GM21528 (cell line): ENCODE measurements around the gene MGAM2.

ENCODE experiments used
- ATAC-seq: cut with Tn5 transposase; IDR thresholded peaks from one replicate; pipeline ENCODE4 v1.9.1; 2021; ENCODE audit warnings: mild to moderate bottlenecking, moderate library complexity; ENCODE audit not compliant: unreplicated experiment, low FRiP score

MGAM2 gene

DNA sequence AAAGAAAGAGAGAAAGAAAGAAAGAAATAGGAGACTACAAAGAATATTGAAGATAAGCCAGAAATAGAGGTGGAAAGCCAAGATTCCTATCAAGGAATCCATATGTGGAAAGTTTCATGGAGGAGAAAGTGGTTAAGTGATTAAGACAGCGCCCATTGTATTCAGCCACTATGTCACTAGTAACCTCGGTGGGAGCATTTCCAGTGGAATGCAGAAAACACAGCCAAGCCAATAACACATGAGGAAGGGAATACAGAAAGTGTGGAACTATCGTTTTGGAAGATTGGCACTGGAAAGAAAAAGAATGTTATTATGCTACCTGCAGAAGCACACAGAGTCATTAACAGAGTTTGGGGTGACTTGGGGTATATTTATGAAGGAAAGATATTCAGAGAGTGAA, 2.7 kb downstream of the MGAM2 start:
- ATAC-seq, result no peak

DNA sequence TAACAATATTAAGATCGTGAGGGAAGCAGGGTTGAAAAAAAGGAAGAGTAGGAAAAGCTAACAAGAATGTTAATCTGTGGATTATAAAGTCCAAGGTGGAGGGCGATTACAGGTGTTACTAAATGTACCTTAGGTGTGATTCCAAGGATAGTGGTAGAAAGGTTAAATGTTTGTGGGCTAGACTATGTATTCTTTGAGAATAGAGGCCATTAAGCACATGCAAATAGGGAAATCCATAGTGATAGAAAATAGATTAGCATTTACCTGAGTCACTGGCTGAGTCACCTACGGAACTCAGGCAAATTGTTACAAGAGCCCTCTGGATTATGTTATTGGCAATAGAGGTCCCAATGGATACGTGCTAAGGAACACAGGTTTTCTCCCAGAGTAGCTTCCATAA, 9.0 kb downstream of the MGAM2 start:
- no peak for ATAC-seq

DNA sequence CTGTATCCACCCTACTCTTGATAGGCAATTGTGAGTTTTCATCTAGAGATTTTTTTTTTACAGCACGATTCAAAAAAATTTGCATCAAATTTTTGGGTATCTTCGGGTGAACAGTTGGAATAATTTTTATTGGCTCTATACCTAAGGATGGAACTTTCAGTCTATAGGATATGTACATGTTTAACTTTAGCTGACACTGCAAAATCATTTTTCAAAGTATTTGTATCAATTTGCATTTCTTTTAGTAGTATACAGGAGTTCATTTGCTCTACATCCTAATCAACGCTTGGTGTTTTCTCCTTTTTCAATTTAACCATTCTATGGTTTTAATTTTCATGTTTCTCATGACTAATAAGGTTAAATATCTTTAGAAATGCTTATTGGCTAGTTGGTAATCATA, 11.7 kb downstream of the MGAM2 start:
- ATAC-seq, result no peak

DNA sequence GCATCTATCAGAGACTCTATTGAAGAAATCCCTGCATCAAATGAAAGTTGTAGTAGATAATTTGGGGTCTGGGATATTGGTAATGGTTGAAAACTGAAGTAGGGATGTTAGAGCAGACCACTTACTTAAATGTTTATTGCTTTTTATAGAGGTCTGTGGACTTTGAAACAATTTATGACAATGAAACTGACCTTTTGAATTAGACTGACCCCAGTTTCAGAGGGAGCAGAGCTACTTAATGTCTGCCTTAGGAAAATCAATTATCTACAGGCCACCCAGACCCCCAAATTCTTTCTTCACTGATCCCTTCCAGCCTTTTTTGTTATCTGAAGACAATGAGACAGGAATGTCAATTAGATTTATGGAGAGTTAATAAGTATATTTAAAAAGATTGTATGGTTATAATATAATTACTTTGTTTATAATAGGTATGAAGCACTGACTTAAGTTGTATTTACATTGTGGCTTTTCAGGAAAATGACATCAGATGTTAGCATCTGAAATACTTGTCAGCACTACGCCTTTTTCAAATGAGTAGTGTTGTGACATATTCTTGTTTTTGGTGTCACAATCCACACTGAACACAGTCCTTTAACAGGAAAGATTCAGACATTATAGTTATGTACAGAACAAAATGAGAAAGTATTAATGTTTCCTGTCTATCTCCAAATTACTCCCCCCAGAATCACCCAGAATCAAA, 13.9 kb downstream of the MGAM2 start:
- ATAC-seq, result no peak

DNA sequence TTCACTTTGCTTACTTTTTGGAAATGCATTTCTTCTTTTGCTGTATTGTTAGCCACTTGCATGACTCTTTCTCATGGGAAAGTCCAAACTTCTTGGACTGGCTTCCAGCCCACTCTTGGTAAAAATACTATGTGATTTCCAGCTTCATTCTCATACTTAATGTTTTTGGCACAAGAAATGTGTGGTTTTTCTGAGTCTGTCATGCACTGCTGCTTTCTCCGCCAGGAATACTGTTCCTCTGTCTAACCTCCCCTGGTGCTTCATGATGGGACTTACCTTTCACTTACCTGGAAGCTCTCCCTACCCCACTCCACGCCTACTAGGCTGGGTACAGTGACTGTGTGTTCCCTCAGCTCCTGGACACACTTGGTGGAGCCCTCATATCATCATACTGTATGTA, 18.7 kb downstream of the MGAM2 start:
- ATAC-seq, result no peak

DNA sequence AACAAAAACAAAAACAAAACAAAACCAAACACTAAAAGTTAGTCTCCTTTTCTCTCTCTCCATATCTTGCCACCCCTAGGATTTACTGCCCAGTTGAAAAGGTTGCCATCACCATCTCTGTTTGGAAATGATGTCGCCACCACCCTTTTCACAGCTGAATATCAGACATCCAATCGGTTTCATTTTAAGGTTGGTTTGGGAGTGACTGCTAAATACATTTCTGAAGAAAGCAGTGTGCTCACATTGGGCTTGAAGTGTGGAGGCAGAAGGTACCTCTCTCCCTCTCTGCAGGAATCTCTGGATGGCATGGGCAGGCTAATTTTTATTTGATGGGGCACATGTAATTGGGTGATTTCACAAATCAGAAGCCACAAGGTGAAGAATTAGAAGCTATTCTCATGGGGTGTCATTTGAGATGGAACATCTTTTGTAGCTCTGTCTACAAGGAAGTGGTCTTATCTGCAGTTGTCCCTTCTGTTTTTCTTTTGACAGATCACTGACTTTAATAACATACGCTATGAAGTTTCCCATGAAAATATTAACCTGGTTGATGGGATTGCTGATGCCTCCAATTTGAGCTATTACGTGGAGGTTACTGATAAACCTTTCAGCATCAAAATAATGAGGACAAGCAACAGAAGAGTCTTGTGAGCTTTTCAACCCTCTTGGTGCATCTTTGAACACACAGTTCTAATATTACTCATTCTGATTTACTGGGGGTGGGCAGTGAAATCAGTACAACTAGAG, 20.1 kb downstream of the MGAM2 start:
- no peak for ATAC-seq

DNA sequence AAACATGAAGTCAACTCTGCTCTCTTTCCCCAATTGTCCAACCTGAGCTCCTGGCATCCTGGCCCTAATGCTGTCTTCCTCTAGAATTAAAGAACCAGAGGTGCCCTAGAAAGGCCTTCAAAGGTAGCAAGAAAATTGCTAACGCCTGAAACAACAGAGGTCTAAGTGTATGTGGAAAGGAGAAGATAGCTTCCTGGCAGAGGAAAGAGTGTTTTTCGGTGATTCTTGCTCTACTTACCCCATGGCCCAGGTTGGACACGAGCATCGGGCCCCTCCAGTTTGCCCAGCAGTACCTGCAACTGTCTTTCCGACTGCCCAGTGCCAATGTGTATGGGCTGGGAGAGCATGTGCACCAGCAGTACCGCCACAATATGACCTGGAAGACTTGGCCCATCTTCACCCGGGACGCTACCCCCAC, 22.2 kb downstream of the MGAM2 start:
- ATAC-seq, result no peak

DNA sequence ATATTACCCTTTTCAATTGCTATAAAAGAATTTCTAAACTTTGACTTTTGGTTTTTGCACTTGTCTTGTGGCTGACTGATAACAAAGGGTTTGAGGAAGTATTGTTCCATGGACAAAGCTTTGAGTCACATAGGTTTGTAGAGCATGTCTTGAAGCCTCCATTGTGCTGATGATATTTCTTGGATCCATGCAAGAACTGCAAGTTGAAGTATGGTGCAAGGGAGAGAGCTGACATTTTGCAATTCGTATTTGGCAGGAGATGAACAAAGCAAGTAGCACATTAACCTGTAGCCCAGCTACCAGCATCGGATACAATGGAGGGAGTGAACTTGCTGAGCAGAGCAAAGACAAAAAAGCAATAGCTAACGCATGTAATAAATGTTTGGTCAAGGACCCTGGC, 23.4 kb downstream of the MGAM2 start:
- no peak for ATAC-seq

DNA sequence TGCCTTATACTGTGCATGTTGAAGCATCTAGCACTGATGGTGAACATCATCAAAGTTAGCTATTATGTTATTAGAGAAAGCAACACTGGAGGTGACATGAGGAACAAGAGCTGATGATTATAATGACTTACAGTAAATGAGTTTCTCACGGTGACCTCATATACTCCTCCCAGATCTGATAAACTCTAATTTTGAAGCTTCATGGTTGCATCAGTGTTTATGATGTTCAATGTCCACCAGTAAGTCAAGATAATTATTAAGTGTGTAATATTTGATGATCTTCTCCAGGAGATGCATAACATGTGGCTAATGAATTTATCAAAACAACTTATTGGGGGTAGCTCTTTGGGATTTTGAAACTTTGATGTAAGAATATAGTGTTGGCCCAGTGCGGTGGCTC, 27.5 kb downstream of the MGAM2 start:
- no peak for ATAC-seq

DNA sequence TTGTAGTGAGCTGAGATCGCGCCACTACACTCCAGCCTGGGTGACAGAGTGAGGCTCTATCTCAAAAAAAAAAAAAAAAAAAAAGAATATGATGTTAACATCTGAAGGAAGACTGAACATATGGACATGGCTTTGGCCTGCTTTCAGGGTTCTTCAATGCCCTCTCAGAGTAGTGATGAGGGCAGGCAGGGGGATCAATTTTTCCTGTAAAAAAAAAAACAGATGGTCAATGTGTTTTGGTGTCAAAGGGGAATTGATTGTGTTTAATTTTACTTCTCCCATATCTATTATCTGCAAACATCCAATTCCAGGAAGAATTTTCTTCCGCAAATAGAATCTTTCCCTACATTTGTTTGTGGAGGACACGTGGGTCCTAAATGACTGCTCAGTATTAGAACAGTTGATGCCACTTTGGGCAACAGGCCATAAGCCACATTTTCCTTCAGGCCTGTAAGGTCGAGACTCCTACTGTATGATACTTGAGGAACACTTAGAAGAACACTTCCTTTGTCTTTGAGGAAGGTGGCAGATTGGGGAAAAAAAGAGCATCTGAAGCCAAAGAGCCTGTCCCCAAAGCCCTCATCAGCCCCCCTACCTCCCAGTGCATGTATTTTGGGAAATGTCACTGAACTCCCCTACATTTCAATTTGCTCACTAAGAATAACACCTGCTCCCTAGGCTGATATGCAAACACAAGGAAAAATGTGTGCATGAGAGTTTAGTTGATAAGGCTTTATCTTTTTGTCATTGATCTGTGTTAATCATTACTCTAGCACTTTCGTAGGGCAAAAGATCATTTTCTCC, 28.3 kb downstream of the MGAM2 start:
- ATAC-seq, result no peak

DNA sequence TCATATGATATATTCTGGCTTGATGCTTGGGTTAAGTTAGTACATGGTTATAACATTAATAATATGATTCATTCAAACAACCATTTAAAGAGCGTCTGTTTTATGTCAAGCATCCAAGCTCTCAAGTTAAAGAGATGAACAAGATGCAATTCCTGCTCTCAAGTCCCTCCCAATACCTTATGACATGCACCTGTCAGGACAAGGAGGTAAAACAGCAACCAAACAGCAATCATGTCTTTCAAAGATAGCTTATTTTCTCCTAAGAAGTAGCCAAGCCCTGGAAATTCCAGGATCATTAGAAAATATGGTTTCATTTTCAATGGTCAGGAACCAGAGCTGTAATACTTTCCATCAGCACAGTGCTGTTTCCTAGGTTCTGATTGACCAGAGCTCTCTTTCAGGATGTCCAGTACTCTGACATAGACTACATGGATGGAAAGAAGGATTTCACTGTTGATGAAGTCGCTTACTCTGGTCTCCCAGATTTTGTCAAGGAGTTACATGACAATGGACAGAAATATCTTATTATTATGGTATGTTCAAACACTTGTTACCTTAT, 29.0 kb downstream of the MGAM2 start:
- no peak for ATAC-seq

DNA sequence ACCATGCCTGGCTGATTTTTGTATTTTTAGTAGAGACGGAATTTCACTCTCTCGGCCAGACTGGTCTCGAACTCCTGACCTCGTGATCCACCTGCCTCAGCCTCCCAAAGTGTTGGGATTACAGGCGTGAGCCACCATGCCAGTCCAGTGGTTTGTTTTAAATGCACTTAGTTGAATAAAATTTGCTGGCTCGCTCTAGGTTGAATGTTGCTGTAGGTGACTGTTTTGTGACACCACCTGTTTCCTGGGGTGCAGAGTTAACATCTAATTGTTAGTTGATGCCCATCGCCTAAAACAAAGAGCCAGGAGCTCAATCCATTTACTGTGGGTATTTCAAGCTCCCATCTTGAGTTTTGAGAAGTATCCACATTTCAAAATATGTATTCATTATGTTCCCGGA, 31.2 kb downstream of the MGAM2 start:
- no peak for ATAC-seq

DNA sequence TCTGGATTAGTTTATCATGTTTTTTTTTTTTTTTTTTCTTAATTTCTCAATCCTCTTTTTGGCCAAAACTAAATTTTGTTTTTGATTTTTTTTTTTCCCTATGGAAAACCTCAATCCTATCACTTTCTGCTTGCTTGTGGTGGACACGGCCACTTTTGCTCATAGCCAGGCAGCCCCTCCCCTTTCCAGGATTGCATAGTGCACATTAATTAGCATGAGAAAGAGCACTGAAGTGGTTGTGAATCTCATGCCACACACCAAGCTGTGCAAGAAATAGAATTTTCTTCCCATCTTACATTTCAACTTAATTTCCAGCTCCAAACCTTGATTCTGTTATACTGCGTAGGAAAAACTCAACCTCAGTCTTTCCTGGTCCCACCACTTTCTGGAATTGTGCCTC, 34.6 kb downstream of the MGAM2 start:
- ATAC-seq, result no peak

DNA sequence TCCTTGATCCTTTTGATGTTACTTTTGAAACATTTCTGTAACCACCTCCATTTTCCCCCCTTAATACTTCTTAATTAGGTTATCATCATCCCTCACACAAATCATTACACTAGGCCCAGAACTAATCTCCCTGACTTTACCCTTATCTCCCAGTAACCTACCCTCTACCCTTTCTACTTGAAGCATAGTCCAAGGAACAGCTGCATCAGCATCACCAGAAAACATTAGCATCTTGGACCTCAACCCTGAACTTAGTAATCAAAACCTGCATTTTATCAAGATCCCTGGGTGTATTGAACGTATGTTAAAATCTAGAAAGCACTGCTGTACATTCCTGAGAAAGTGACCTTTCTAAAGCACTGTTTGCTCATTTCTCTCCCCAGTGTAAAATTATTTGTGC, 38.8 kb downstream of the MGAM2 start:
- ATAC-seq, result no peak

DNA sequence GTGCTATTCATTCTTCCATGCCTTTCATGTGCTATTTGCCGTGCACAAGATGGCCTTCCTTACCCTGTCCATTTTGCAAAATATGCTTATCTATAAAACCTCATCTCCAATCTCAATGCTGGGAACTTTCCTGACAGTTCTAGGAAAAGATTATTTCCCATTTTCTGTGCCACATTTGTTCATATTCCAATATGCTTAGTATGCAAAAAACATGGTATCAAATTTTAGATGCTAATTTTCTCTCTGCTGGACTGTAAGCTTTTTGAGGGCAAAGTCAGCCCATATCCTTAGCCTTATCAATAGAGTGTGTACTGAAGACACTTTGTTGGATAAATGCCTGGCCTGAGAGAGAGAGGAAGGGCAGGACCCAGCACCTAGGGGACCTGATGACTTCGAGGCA, 39.4 kb downstream of the MGAM2 start:
- no peak for ATAC-seq

DNA sequence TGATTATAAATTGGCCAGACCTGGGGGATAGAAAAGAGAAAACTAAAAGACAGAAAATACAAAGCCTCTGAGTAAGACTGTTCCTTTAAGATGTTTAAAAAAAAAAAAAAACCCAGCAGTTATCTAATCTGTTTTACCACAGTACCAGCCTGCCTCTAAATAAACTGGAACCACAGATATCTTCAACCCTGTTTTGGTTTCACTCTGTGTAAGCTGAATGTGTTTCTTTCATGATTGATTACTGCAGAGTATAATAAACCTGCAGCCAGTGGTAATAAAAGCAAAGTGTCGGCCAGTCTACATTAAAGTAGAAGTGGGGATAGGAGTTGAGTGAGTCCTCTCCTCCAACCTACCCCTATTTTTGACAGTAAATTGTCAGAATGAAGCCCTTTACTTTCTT, 40.6 kb downstream of the MGAM2 start:
- ATAC-seq, result no peak

DNA sequence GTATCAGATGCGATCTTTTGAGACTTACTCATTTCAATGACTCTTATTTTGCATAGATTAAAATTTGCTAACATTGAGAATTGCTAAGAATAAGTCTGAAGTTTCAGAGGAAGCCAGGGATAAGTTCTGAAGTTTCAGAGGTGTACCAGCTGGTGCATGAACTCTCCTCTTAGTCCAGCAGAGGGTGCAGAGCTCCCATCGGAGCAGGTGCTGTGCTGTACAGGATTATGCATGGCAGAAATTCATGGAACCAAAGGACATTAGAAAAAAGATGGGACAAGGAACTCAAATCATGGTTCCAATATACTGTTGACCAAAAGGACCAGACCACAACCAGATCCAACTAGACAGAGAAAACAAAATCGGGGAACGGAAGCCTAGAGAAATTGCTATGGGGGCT, 41.9 kb downstream of the MGAM2 start:
- ATAC-seq, result no peak

DNA sequence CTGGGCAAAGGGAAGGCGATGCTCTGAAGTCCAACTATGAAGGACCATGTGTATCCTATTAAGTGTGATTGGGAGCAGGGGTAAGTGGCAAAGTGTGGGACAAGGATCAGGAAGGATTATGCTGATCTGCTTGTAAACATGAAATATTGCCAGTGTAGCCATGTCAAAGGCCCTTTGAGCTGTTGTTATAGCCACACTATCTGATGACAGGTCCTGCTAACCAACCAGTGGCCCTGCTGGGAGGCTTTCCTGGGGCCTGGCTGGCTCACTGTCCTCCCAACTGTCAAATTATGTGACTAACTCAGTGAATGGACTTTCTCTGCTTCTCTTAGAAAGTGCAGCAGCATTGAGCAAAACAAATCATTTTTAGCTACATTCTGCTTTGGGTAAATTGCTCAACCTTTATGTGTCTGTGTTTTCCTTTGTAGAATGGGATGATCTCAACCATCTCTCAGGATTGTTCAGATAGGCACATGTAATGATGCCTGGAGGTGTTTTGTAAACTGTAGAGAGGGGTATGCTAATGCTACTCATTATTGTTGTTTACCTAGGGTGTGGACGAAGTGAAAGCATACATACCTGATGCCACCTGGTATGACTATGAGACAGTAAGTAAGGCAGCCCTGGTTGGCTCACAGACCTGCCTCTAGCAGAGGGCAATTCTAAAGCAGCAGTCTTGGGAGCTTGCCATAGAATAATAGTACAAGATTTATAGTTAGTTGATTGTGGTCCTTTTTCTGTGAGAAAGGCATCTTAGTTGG, 47.4 kb downstream of the MGAM2 start:
- ATAC-seq, result no peak

DNA sequence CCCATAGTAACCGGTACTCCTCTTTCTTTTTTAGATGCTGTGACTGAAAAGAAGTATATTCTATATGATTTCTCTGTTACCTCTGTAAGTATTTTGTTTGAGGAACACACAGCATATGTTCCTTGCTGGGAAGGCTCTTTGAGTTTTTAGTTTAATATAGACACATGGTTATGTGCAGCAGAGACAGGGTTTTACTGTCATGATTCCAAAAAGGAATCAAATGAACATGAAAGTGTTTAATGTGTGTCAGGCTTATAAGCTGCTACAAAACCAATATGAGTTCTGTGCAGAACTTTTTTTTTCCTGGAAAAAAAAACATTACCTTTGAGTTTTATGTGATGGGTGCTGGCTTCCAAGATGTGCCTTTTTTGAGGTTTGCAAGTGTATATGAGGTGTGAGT, 50.4 kb downstream of the MGAM2 start:
- ATAC-seq, result no peak

DNA sequence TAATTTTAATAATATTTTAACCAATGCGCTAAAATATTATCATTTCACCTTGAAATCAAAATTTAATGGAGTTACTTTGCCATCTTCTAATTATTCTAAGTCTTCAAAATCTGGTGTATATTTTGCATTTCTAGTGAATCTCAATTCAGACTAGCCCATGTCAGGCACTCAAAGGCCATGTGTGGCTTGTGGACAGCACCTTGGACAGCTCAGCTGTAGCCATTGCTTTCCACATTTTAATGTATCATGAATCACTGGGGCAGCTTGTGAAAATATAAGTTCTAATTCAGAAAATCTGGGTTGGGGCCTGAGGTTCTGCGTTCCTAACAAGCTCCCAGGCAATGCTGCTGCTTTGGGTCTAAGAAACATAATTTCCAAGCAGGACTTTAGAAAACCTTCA, 57.2 kb downstream of the MGAM2 start:
- no peak for ATAC-seq

DNA sequence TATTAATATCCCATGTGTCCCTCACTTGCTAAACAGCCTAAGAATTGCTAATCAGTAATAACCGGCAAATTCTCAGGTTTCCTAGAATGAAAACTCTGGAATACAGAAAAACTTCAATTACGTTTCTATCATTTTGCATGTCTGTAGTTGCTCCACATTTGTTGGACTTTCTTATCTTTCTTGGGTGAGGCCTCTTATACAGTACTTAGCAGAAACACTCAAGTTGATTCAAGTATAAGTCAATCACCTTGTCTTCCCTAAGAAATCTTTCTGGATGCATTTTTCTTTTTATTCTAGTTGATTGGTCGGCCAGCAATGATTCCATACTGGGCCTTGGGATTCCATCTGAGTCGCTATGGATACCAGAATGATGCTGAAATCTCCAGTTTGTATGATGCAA, 61.4 kb downstream of the MGAM2 start:
- no peak for ATAC-seq
